Panc1 (cell line): Measurements from ENCODE around the gene P2RY13.

Source experiments
- CTCF ChIP-seq: fragments of 450-650 bp; IDR thresholded peaks from 2 replicates; pipeline ENCODE4 v1.5.1; 2017; ENCODE audit warnings: mild to moderate bottlenecking
- POLR2AphosphoS5 ChIP-seq: IDR thresholded peaks from 2 replicates; pipeline ENCODE4 v1.6.1; 2012; ENCODE audit warnings: mild to moderate bottlenecking, low read depth, low read length, moderate library complexity
- REST ChIP-seq, 2 experiments: IDR thresholded peaks; 2 replicates each; pipeline ENCODE4 v1.6.1; 2011 to 2012; ENCODE audit warnings: low read depth in 2 of 2, control low read depth in 1 of 2, low read length in 1 of 2, mild to moderate bottlenecking in 1 of 2, moderate library complexity in 1 of 2; ENCODE audit not compliant: insufficient read depth in 1 of 2

GRCh38 chr3:151299006-151299405, 30.3 kb downstream of the P2RY13 start:
- TF ChIP-seq CTCF (no peak), POLR2AphosphoS5 (no peak), REST (IDR thresholded peaks at IDR 0.05; ENCODE audit: insufficient read depth in 1 of 2, low read depth in 2 of 2, low read length in 1 of 2) (no peak)
